Duodenal mucosa (tissue), 2 donors: ENCODE results near the gene TXNDC17.
"Not testable (repeated sequence)": the region's sequence is repeated elsewhere in the genome, so short reads cannot be mapped to it uniquely, and the experiment has no call there.

Experiments
- H3K27ac ChIP-seq: one replicate; pipeline ENCODE4 v1.7.0; 2013; ENCODE audit warnings: low read depth, low read length
- H3K27me3 ChIP-seq, 2 donors: one replicate each; pipeline ENCODE4 v1.7.0; 2013; ENCODE audit warnings: low read length in 2 of 2, control low read depth in 1 of 2; ENCODE audit not compliant: insufficient read depth in 2 of 2, control insufficient read depth in 1 of 2
- H3K36me3 ChIP-seq, 2 donors: one replicate each; pipeline ENCODE4 v1.7.0; 2013; ENCODE audit warnings: low read length in 2 of 2, control low read depth in 1 of 2; ENCODE audit not compliant: insufficient read depth in 2 of 2, control insufficient read depth in 1 of 2
- H3K4me1 ChIP-seq, 2 donors: one replicate each; pipeline ENCODE4 v1.7.0; 2013; ENCODE audit warnings: low read length in 2 of 2, control low read depth in 1 of 2; ENCODE audit not compliant: insufficient read depth in 2 of 2, control insufficient read depth in 1 of 2
- H3K4me3 ChIP-seq, 2 donors: one replicate each; pipeline ENCODE4 v1.7.0; 2013; ENCODE audit warnings: low read length in 2 of 2, low read depth in 1 of 2
- H3K9ac ChIP-seq, 2 donors: one replicate each; pipeline ENCODE4 v1.7.0; 2013; ENCODE audit warnings: low read length in 2 of 2, low read depth in 1 of 2
- H3K9me3 ChIP-seq, 2 donors: one replicate each; pipeline ENCODE4 v1.7.0; 2013; ENCODE audit warnings: low read length in 2 of 2, control low read depth in 1 of 2; ENCODE audit not compliant: control insufficient read depth in 1 of 2

Gene TXNDC17

GRCh38 chr17:6658411-6658810, 17.6 kb downstream of the TXNDC17 start:
- not testable (repeated sequence) for H3K27ac ChIP-seq, H3K4me3 ChIP-seq, H3K9me3 ChIP-seq, H3K36me3 ChIP-seq, H3K9ac ChIP-seq
- H3K4me1 ChIP-seq: peaks cover 17 to 20% of the 10 kb centered on the region in 2 donors
- H3K27me3 ChIP-seq: peaks cover 11 to 14% of the 10 kb centered on the region in 2 donors

GRCh38 chr17:6660101-6660500, 19.2 kb downstream of the TXNDC17 start:
- H3K4me3 ChIP-seq: no peak overlapping the region
- no peaks in the 10 kb centered on the region for H3K36me3 ChIP-seq
- no peak overlapping the region for H3K27ac ChIP-seq
- H3K4me1 ChIP-seq: peaks cover 3 to 9% of the 10 kb centered on the region in 2 donors
- peaks cover 5 to 8% of the 10 kb centered on the region in 2 donors for H3K27me3 ChIP-seq
- H3K9ac ChIP-seq: no peak overlapping the region
- no peaks in the 10 kb centered on the region for H3K9me3 ChIP-seq

GRCh38 chr17:6660805-6661463, 20.1 kb downstream of the TXNDC17 start:
- no peaks in the 10 kb centered on the region for H3K36me3 ChIP-seq
- no peak overlapping the region for H3K9ac ChIP-seq
- H3K4me3 ChIP-seq: no peak overlapping the region
- H3K27ac ChIP-seq: no peak overlapping the region
- peaks cover 0 to 6% of the 10 kb centered on the region in 2 donors for H3K4me1 ChIP-seq
- peaks cover 0 to 5% of the 10 kb centered on the region in 2 donors for H3K27me3 ChIP-seq
- H3K9me3 ChIP-seq: no peaks in the 10 kb centered on the region

GRCh38 chr17:6661464-6661848, 20.6 kb downstream of the TXNDC17 start:
- H3K27ac ChIP-seq: no peak overlapping the region
- no peak overlapping the region for H3K4me3 ChIP-seq

GRCh38 chr17:6663200-6663599, 22.3 kb downstream of the TXNDC17 start:
- H3K27ac ChIP-seq, H3K27me3 ChIP-seq, H3K9me3 ChIP-seq, H3K9ac ChIP-seq, H3K36me3 ChIP-seq, H3K4me3 ChIP-seq, H3K4me1 ChIP-seq: not testable (repeated sequence)

More at GRCh38 chr17:6661464-6661848, 20.6 kb downstream of the TXNDC17 start:
- H3K27me3 ChIP-seq: peaks cover 0 to 5% of the 10 kb centered on the region in 2 donors
- H3K9me3 ChIP-seq: no peaks in the 10 kb centered on the region
- no peak overlapping the region for H3K9ac ChIP-seq
- no peaks in the 10 kb centered on the region for H3K36me3 ChIP-seq
- peaks cover 0 to 6% of the 10 kb centered on the region in 2 donors for H3K4me1 ChIP-seq

GRCh38 chr17:6666077-6666521, 25.2 kb downstream of the TXNDC17 start:
- Histone ChIP-seq H3K4me3 (no peak overlapping the region), H3K27ac (no peak overlapping the region), H3K36me3 (no peaks in the 10 kb centered on the region), H3K9me3 (no peaks in the 10 kb centered on the region), H3K4me1 (no peaks in the 10 kb centered on the region), H3K27me3 (peaks cover 0 to 5% of the 10 kb centered on the region in 2 donors), H3K9ac (no peak overlapping the region)

- peaks cover 0 to 5% of the 10 kb centered on the region in 2 donors for H3K27me3 ChIP-seq
- no peaks in the 10 kb centered on the region for H3K4me1 ChIP-seq
- H3K27ac ChIP-seq: no peak overlapping the region
- no peak overlapping the region for H3K4me3 ChIP-seq
- H3K9ac ChIP-seq: no peak overlapping the region
- H3K9me3 ChIP-seq: no peaks in the 10 kb centered on the region
- H3K36me3 ChIP-seq: no peaks in the 10 kb centered on the region
Measured at GRCh38 chr17:6666557-6666956, 25.7 kb downstream of the TXNDC17 start.

GRCh38 chr17:6667516-6667915, 26.7 kb downstream of the TXNDC17 start:
- Histone ChIP-seq H3K27ac (no peak overlapping the region), H3K4me3 (no peak overlapping the region), H3K9ac (no peak overlapping the region), H3K27me3 (peaks cover 0 to 5% of the 10 kb centered on the region in 2 donors), H3K36me3 (no peaks in the 10 kb centered on the region), H3K9me3 (no peaks in the 10 kb centered on the region), H3K4me1 (no peaks in the 10 kb centered on the region)

- Histone ChIP-seq H3K27ac (no peak overlapping the region), H3K9ac (no peak overlapping the region), H3K36me3 (no peaks in the 10 kb centered on the region), H3K9me3 (no peaks in the 10 kb centered on the region), H3K4me3 (no peak overlapping the region), H3K4me1 (no peaks in the 10 kb centered on the region), H3K27me3 (peaks cover 0 to 5% of the 10 kb centered on the region in 2 donors)
Measured at GRCh38 chr17:6668219-6668618, 27.4 kb downstream of the TXNDC17 start.

- no peaks in the 10 kb centered on the region for H3K36me3 ChIP-seq
- H3K27ac ChIP-seq: no peak overlapping the region
- no peak overlapping the region for H3K4me3 ChIP-seq
- no peak overlapping the region for H3K9ac ChIP-seq
- no peaks in the 10 kb centered on the region for H3K9me3 ChIP-seq
- no peaks in the 10 kb centered on the region for H3K4me1 ChIP-seq
- H3K27me3 ChIP-seq: peaks cover 0 to 5% of the 10 kb centered on the region in 2 donors
Measured at GRCh38 chr17:6668727-6669425, 28.0 kb downstream of the TXNDC17 start.
